AML-193 (cell line): Measurements from ENCODE around the gene COL2A1.

Experiments used
- DNase-seq, 2 experiments: peaks; one replicate each; lab custom pipeline; 2025; lab: John Stamatoyannopoulos, UW

COL2A1 gene

DNA sequence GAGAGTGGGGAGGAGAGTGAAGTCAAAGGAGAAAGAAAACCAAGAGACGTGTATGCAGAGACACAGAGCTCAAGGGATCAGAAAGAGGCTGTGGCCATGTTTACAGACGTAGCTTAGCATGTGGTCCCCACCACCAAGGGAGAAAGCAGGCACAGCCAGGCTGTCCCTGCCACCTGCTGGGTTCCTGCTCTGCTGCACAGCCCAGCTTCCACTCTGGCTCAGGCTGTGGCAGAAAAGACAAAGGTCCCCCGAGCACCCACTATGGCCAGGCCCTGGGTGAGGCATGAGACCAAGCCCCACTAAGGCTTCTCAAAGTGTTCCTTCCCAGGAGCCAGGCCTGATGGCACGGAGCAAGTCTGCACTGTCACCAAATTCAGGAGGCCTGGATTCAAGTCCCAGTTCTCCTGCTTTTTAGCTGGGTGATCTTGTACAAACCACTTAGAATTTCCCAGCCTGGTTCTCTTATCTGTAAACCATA, 25.9 kb upstream of the COL2A1 start:
- no peak for DNase-seq

DNA sequence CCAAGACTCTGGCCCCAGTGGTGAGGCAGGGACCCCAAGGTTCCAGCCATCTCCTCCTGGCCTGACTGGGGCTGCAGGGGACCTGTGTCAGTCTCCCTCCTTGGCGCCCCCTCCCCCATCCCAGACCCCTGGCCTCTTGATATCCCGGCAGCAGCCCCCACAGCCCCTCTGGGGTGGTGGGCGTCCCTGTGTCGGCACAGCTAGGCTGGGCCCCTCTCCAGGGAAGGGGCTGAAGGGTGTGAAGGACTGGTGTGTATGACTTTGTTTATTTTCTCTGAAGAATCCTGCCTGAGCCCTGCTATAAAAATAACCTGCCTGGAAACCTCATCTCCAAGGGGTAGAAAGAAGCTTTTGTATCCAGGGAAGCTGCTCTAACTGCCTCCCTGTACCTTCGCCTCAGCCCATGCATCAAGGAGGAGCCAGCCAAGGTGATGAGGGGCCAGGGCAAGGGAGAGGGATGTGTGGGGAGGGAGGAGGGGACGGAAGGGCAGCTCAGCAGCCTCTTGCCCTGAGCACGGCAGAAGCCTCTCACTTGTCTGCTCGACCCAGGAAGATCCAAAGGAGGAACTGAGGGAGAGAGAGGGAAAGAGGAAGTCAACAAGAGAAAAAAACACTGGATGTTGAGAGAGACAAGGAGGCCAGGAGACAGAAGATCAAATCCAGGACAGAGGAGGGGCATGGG, 25.4 kb upstream of the COL2A1 start:
- no peak for DNase-seq

- DNase-seq = no peak
These were observed 24.5 kb upstream of the COL2A1 start for GRCh38 chr12:48028541-48029431.

GRCh38 chr12:48027183-48028002, 23.1 kb upstream of the COL2A1 start:
- DNase-seq = no peak

DNA sequence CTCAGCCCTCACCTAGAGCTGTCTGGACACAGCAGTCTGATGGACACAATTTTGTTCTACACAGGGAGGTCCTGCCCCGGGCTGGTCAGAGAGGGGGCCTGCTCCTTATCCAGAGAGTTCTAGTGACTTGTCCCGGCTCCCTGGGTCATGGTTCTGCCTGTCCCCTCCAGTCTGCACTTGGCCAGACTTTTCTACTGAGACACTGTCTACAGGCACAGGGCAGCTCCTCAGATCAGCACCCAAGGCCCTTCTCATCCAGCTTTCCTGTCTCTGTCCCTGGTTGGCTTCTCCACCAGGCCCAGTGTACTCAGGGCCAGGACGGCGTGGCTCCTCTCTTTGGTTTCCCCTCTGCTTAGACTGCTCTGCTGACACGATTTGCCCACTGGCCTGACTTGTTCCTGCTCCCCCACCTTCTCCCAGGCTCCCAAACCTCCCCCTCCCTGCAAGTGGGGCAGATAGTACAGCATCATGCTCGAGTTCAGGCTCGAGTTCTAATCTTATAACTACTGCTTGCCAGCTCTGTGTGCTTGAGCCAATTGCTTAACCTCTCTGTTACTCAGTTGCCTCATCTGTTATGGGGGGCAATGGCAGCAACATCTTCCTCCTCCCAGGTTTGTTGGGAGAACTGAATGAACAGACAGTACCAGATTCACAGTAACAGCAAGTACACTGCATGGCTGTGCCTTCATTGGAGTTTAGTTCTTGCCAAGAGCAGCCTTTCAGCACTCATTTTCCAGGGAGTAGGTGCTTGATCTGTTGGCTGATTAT, 22.0 kb upstream of the COL2A1 start:
- no peak for DNase-seq

- DNase-seq = no peak
These were observed 21.0 kb upstream of the COL2A1 start for GRCh38 chr12:48025281-48025680.

GRCh38 chr12:48024735-48025134, 20.5 kb upstream of the COL2A1 start:
- DNase-seq = no peak

GRCh38 chr12:48023386-48023785, 19.1 kb upstream of the COL2A1 start:
- no peak for DNase-seq

- DNase-seq = no peak
These were observed 18.6 kb upstream of the COL2A1 start for GRCh38 chr12:48022676-48023385.

DNA sequence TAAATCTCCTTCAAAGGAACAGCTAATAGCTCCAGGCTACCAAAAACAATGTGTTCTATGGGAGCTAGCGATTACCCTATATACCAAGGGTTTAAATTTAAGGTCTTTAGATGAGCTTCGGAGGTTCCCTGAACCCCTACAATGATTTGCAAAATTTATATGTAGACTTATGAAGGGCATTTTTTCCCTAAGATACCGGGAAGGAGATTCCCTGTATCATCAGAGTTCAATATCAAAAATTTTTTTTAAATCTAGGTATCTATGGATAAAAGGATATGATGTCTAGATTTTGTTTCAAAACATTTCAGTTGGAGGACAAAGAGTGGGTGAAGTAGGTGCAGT, 17.9 kb upstream of the COL2A1 start:
- no peak for DNase-seq

GRCh38 chr12:48021485-48022179, 17.4 kb upstream of the COL2A1 start:
- DNase-seq = no peak

GRCh38 chr12:48019639-48020265, 15.5 kb upstream of the COL2A1 start:
- no peak for DNase-seq

- DNase-seq = no peak
These were observed 14.3 kb upstream of the COL2A1 start for GRCh38 chr12:48018618-48018995.

GRCh38 chr12:48017921-48018617, 13.8 kb upstream of the COL2A1 start:
- no peak for DNase-seq

DNA sequence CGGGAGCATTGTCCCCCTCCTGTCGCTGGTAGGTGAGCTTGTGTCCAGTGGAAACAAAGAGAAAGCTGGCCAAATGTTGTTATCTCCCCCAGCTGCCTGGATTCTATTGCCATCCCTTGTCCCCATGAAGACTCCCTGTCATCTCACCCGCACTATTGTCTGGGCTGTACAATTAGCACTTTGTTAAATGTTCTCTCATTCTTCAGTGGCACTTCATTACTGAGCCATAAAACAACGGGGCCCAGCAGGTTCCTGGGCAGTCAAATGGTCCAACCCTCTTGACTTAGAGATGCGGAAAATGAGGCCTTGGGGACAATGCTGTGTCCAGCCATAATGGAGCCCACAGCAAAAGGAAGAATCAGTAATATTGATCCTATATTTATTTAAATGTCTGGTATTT, 13.2 kb upstream of the COL2A1 start:
- DNase-seq = no peak

GRCh38 chr12:48016373-48017020, 12.2 kb upstream of the COL2A1 start:
- DNase-seq = no peak

DNA sequence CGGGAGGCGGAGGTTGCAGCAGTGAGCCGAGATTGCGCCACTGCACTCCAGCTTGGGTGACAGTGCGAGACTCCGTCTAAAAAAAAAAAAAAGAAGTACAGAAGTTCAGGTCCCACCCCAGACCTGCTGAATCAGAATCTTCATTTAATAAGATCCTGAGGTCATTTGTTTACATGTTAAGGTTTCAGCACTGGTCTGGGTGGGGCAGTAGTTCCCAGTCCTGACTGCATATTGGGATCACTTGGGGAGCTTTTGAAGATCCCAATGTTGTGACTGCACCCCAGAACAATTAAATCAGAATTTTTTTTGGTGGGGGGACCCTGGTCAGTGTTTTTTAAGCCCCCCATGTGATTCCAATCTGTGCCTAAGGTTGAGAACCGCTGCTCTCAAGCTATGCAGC, 11.7 kb upstream of the COL2A1 start:
- DNase-seq = no peak

DNA sequence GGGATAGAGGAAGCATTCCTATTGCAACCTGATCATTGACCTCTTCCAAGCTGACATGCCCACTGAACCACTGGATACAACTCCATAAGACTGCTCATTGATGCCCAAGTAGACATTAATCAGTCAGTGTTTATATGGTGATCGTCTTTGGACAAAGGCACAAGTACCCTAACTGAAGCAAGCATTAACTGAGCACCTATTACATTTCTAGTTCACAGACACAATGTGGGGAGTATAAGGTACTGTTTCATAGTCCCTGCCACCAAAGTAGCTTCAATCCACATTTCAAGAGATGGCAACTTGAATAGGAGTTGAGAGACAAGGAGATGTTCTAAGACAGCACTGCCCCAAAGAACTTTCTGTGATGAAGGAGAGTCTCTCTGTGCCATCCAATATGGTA, 10.9 kb upstream of the COL2A1 start:
- no peak for DNase-seq

GRCh38 chr12:48013287-48013686, 9.0 kb upstream of the COL2A1 start:
- no peak for DNase-seq
